Natural killer cell (primary cell): ENCODE results near the gene TMEM158. TPM values are rescaled to one million over a fixed set of nuclear protein-coding genes. Genes with fewer than 3 reads are reported as not detected.
A peak's percentile ranks its signal among the peaks of the same experiment; 100 is the strongest.

Source experiments
- ATAC-seq, 3 donors: fragments of 150-1000 bp in 2 of 3; fragments of 200-7000 bp in 1 of 3; cut with Tn5 transposase; 1 replicate in 1 of 3; 2 replicates in 2 of 3; pipeline ENCODE4 v1.10.0; 2021; ENCODE audit warnings: mild to moderate bottlenecking in 2 of 3, moderate library complexity in 2 of 3
- DNase-seq, 2 donors: peaks; one replicate each; pipeline versions ENCODE4 v3.0.0 to v3.0.0-alpha.2; 2013 to 2021; ENCODE audit warnings: mixed read lengths in 1 of 2
- H3K27ac ChIP-seq: one replicate; pipeline ENCODE4 v1.5.1; 2013; ENCODE audit warnings: mild to moderate bottlenecking, low read length
- H3K27me3 ChIP-seq: one replicate; pipeline ENCODE4 v1.6.1; 2013; ENCODE audit warnings: low read length; ENCODE audit not compliant: control insufficient read depth, insufficient read depth
- H3K36me3 ChIP-seq: one replicate; pipeline ENCODE4 v1.6.1; 2013; ENCODE audit warnings: low read length; ENCODE audit not compliant: control insufficient read depth, insufficient read depth
- H3K4me1 ChIP-seq: one replicate; pipeline ENCODE4 v1.6.1; 2013; ENCODE audit warnings: low read length; ENCODE audit not compliant: control insufficient read depth, insufficient read depth
- H3K4me3 ChIP-seq: one replicate; pipeline ENCODE4 v1.5.1; 2013; ENCODE audit warnings: low read length
- H3K9me3 ChIP-seq: one replicate; pipeline ENCODE4 v1.6.1; 2013; ENCODE audit warnings: low read length; ENCODE audit not compliant: control insufficient read depth, insufficient read depth
- H3K27ac Mint-ChIP-seq, 2 donors: one replicate each; pipeline ENCODE4 v1.8.0; 2022; ENCODE audit warnings: mild to moderate bottlenecking in 2 of 2, mixed read lengths in 2 of 2, moderate library complexity in 1 of 2
- H3K27me3 Mint-ChIP-seq, 2 donors: one replicate each; pipeline ENCODE4 v1.8.0; 2022; ENCODE audit warnings: low read depth in 2 of 2, mixed read lengths in 2 of 2
- H3K36me3 Mint-ChIP-seq: one replicate; pipeline ENCODE4 v1.8.0; 2022; ENCODE audit warnings: mixed read lengths
- H3K4me1 Mint-ChIP-seq, 2 donors: one replicate each; pipeline ENCODE4 v1.8.0; 2022; ENCODE audit warnings: mixed read lengths in 2 of 2
- H3K4me3 Mint-ChIP-seq: one replicate; pipeline ENCODE4 v1.8.0; 2022; ENCODE audit warnings: mild to moderate bottlenecking, moderate library complexity, mixed read lengths
- H3K9me3 Mint-ChIP-seq, 2 donors: one replicate each; pipeline ENCODE4 v1.8.0; 2022; ENCODE audit warnings: mixed read lengths in 2 of 2
- WGBS: methylation state at CpG from one replicate; pipeline ENCODE4 v1.1.7; 2013; ENCODE audit warnings: missing lambda C conversion rate; ENCODE audit not compliant: insufficient coverage; 5-methylcytosine and 5-hydroxymethylcytosine counted together
- intact Hi-C: fragments of 100-400 bp; cut with micrococcal nuclease; formaldehyde crosslinking; loops from one replicate; pipeline ENCODE4 v1.14.2; 2022
- total RNA-seq, 4 donors: library from RNA; stranded (reverse); fragments of 120-200 nt in 1 of 4; gene quantifications; one replicate each; pipeline versions ENCODE4 v1.2.3 to v1.2.4, GENCODE V29; 2013 to 2022
- TF ChIP-seq, protein P1 (sequence below): fragments of 200-600 bp; IDR thresholded peaks from one replicate; pipeline ENCODE4 v1.8.0; 2022; ENCODE audit warnings: antibody characterized with exemption

The TMEM158 gene
- under 1 TPM in 2 of 3 donors, not detected in 1; 0.40 to 0.47 TPM for total RNA-seq
- total RNA-seq (2013) = 0.90 TPM

DNA sequence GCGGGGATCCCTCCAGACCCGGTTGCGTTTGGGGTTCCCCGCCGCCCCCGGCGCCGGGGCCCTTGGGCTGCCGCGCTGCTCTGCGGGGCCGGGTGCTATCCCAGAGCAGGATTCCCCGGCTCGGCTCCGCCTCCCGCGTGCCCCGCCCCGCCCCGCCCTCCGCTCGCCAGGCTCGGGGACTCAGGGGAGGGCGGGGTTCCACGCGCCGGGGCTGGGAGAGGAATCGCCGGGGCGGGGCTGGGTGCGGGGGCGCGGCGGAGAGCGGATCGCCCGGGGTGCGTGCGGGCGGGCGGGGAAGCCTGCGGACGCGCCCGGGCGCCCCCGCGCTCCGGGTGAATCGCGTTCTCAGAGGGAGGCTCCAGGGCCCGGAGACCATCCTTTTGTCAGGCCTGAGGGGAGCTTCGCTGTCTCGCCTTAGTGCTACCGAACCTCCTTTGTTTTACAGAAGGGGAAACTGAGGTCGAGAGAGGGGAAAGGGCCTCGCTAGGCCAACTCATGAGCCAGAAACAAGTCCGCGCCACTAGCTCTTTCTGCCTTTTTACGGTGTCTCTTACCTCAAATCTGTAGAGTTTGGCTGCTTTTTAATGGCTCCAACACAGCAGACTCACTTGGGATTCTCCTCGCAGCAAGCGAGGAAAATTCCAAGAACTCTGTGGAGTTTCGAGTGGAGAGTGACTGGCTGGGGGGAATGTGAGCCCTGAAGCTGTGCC is at the start of gene TMEM158:
Gene TMEM158 (minus strand): TSS at position 82 of the 710 bp plus-strand sequence. CDS start 260 bp downstream, outside the sequence.
- Mint-ChIP-seq H3K27ac (no peak within 1 kb of the TSS), H3K4me1 (peaks cover 6 to 8% of the 10 kb centered on the region in 2 donors), H3K9me3 (no peaks in the 10 kb centered on the region), H3K36me3 (no peaks in the 10 kb centered on the region), H3K27me3 (peaks cover 63 to 83% of the 10 kb centered on the region in 2 donors), H3K4me3 (peak within 1 kb of the TSS; percentile 59)
- no peak within 1 kb of the TSS for H3K4me3 ChIP-seq
- H3K27me3 ChIP-seq = peaks cover 32% of the 10 kb centered on the region
- peaks cover 12% of the 10 kb centered on the region for H3K4me1 ChIP-seq
- DNase-seq (peak; percentile 16 to 82), ATAC-seq (peak; percentile 73 to 81 (median 75))
- 3% methylated on average over 63 of the region's 63 CpGs for WGBS
- H3K36me3 ChIP-seq = no peaks in the 10 kb centered on the region
- intact Hi-C loops = no loop called here
- no peaks in the 10 kb centered on the region for H3K9me3 ChIP-seq
- TF ChIP-seq, protein P1, sequence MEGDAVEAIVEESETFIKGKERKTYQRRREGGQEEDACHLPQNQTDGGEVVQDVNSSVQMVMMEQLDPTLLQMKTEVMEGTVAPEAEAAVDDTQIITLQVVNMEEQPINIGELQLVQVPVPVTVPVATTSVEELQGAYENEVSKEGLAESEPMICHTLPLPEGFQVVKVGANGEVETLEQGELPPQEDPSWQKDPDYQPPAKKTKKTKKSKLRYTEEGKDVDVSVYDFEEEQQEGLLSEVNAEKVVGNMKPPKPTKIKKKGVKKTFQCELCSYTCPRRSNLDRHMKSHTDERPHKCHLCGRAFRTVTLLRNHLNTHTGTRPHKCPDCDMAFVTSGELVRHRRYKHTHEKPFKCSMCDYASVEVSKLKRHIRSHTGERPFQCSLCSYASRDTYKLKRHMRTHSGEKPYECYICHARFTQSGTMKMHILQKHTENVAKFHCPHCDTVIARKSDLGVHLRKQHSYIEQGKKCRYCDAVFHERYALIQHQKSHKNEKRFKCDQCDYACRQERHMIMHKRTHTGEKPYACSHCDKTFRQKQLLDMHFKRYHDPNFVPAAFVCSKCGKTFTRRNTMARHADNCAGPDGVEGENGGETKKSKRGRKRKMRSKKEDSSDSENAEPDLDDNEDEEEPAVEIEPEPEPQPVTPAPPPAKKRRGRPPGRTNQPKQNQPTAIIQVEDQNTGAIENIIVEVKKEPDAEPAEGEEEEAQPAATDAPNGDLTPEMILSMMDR = no peak
- no peak within 1 kb of the TSS for H3K27ac ChIP-seq

DNA sequence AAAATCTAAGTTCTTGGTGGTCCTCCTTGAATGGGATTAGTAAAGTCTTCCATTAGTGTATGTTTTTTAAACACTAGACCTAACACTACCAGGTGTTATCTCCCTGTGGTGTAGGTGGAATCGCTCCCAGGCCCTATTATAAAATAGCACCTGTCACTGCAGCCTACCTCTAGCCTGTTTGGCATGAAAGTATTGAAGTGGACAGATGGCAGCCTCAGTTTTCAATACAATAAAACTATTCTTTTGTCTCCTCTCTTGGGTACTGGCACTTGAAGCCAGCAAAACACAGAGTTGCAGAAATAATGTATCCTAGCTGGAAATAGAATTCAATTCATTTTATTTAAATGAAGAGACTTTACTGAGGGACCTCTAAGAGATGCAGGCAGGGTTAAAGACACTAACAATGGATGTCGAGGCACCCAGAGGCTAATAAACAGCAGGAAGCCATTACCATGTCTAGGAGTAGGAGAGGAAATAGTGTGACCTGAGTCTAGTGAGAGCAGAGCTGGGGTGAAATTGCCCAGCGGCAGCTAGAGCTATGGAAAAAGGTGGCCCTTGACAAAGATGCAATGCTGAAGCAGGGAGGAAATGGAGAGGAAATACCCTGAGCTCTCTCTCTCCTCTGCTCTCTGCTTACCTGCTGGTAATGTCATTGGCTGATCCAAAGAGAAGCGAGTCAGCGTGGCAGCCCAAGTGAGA is 49.1 kb upstream of the TMEM158 start:
- intact Hi-C loops = no loop called here
- no peak overlapping the region for H3K4me3 Mint-ChIP-seq
- Histone ChIP-seq H3K36me3 (no peaks in the 10 kb centered on the region), H3K4me3 (no peak overlapping the region), H3K27me3 (no peaks in the 10 kb centered on the region), H3K4me1 (no peaks in the 10 kb centered on the region), H3K9me3 (no peaks in the 10 kb centered on the region), H3K27ac (no peak overlapping the region)
- H3K9me3 Mint-ChIP-seq = peaks cover 0 to 2% of the 10 kb centered on the region in 2 donors
- peaks cover 25 to 57% of the 10 kb centered on the region in 2 donors for H3K27me3 Mint-ChIP-seq
- H3K36me3 Mint-ChIP-seq = peaks cover 9% of the 10 kb centered on the region
- DNase-seq (no peak), ATAC-seq (no peak)
- no peaks in the 10 kb centered on the region for H3K4me1 Mint-ChIP-seq
- TF ChIP-seq, protein P1 = no peak
- no peak overlapping the region for H3K27ac Mint-ChIP-seq
- WGBS = 50% methylated on average over 4 of the region's 5 CpGs

DNA sequence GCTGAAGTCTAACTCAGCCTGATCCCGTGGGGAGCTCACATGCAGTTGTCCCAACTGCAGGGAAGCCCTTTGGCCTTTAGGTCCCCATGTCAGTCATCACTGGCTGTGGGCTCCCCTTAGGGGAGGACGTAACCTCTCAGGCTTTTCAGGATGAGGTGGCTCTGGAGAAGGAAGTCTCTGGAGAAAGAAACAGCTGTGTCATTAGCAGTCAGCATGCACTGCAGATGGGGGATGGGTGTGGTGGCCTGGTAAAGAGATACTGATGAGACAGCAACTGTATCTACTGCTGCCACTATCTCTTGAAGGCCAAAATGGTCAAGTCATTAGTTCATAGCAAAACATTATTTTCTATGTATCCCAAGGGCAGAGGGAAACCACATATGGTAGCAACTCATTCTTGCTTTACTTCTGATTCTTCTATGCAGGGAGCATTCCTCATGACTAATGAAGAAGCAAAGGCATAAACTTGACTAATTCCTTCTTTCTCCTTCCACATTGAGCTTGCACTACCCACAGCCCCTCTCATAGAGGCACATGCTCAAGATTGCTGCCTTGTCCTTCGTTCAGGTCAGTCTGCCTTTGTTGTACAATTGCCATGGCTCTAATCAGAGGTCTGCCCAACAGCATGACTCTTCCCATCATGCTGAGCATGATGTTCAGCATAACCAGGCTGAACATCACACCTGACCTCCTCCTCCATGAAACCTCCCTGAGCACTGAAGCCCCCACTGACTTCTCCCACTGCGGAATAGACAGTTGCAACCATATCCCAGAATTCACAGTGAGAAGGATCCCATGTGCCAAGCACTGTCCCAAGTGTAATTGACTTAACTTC is 47.8 kb upstream of the TMEM158 start:
- no peak overlapping the region for H3K27ac ChIP-seq
- WGBS = 65% methylated on average over 4 of the region's 4 CpGs
- no peaks in the 10 kb centered on the region for H3K4me1 ChIP-seq
- no peaks in the 10 kb centered on the region for H3K9me3 ChIP-seq
- TF ChIP-seq, protein P1 = no peak
- H3K4me3 Mint-ChIP-seq = no peak overlapping the region
- intact Hi-C loops = no loop called here
- ATAC-seq (no peak), DNase-seq (no peak)
- no peaks in the 10 kb centered on the region for H3K36me3 ChIP-seq
- no peak overlapping the region for H3K4me3 ChIP-seq
- H3K4me1 Mint-ChIP-seq = no peaks in the 10 kb centered on the region
- no peaks in the 10 kb centered on the region for H3K9me3 Mint-ChIP-seq
- no peaks in the 10 kb centered on the region for H3K27me3 ChIP-seq
- no peak overlapping the region for H3K27ac Mint-ChIP-seq
- H3K36me3 Mint-ChIP-seq = peaks cover 9% of the 10 kb centered on the region
- peaks cover 26 to 53% of the 10 kb centered on the region in 2 donors for H3K27me3 Mint-ChIP-seq
